Neural cell (in vitro differentiated cells): Measurements from ENCODE around the gene MRPS33. TPM values are rescaled to one million over a fixed set of nuclear protein-coding genes. Genes with fewer than 3 reads are reported as not detected.

ENCODE experiments used
- H2AFZ ChIP-seq: fragments of 200-600, 300-800 bp; sonication (generic), shearing (Covaris generic); 2 replicates; pipeline ENCODE4 v1.6.0; 2014; ENCODE audit warnings: low read depth, mild to moderate bottlenecking, antibody characterized with exemption, low read length, moderate library complexity
- H3F3A ChIP-seq: fragments of 200-600 bp; shearing (Covaris generic); 2 replicates; pipeline ENCODE4 v1.6.1; 2016; ENCODE audit warnings: mild to moderate bottlenecking, moderate library complexity, mixed read lengths, antibody characterized with exemption, low read length; ENCODE audit not compliant: insufficient read depth, poor library complexity, severe bottlenecking
- H3K27ac ChIP-seq: fragments of 200-600, 300-800 bp; sonication (generic), shearing (Covaris generic); 2 replicates; pipeline ENCODE4 v1.5.1; 2014; ENCODE audit warnings: mild to moderate bottlenecking, low read length, moderate library complexity
- H3K27me3 ChIP-seq: fragments of 300-800, 200-600 bp; sonication (generic), shearing (Covaris generic); 2 replicates; pipeline ENCODE4 v1.6.0; 2014; ENCODE audit warnings: mild to moderate bottlenecking, low read depth, low read length, moderate library complexity; ENCODE audit not compliant: insufficient read depth
- H3K36me3 ChIP-seq: fragments of 300-800, 200-600 bp; sonication (generic), shearing (Covaris generic); 2 replicates; pipeline ENCODE4 v1.5.1; 2014; ENCODE audit warnings: mild to moderate bottlenecking, antibody characterized with exemption, low read length, moderate library complexity; ENCODE audit not compliant: insufficient read depth
- H3K4me2 ChIP-seq: fragments of 300-800, 200-600 bp; sonication (generic), shearing (Covaris generic); 2 replicates; pipeline ENCODE4 v1.6.0; 2014; ENCODE audit warnings: mild to moderate bottlenecking, low read length
- H3K4me3 ChIP-seq: fragments of 300-800, 200-600 bp; sonication (generic), shearing (Covaris generic); 2 replicates; pipeline ENCODE4 v1.5.1; 2014; ENCODE audit warnings: mild to moderate bottlenecking, low read length, moderate library complexity
- H3K79me2 ChIP-seq: fragments of 200-600 bp; shearing (Covaris generic); replicated peaks from 2 replicates; pipeline ENCODE4 v1.6.0; 2014; ENCODE audit warnings: mild to moderate bottlenecking, low read length, moderate library complexity; ENCODE audit not compliant: insufficient read depth
- H3K9ac ChIP-seq: fragments of 300-800, 200-600 bp; sonication (generic), shearing (Covaris generic); 2 replicates; pipeline ENCODE4 v1.6.1; 2016; ENCODE audit warnings: mild to moderate bottlenecking, low read length, mixed read lengths
- H3K9me2 ChIP-seq: fragments of 200-600 bp; shearing (Covaris generic); 2 replicates; pipeline ENCODE4 v1.6.1; 2016; ENCODE audit warnings: mild to moderate bottlenecking, low read length, mixed read lengths; ENCODE audit not compliant: insufficient read depth
- H3K9me3 ChIP-seq: fragments of 200-600, 300-800 bp; sonication (generic), shearing (Covaris generic); 2 replicates; pipeline ENCODE4 v1.6.1; 2016; ENCODE audit warnings: mild to moderate bottlenecking, mixed run types, low read length, moderate library complexity, mixed read lengths
- H4K20me1 ChIP-seq: fragments of 200-600 bp; shearing (Covaris generic); 2 replicates; pipeline ENCODE4 v1.6.1; 2016; ENCODE audit warnings: mild to moderate bottlenecking, mixed run types; ENCODE audit not compliant: insufficient read depth
- EP300 ChIP-seq: fragments of 450-650 bp; conservative IDR thresholded peaks from 2 replicates; pipeline ENCODE4 v1.6.1; 2014; ENCODE audit warnings: antibody characterized with exemption, mild to moderate bottlenecking, moderate library complexity; ENCODE audit not compliant: poor library complexity, severe bottlenecking
- EZH2 ChIP-seq: fragments of 200-600, 300-800 bp; shearing (Covaris generic), sonication (generic); IDR thresholded peaks from 2 replicates; pipeline ENCODE4 v1.6.1; 2014; ENCODE audit warnings: antibody characterized with exemption, low read length, borderline replicate concordance, mild to moderate bottlenecking; ENCODE audit not compliant: insufficient read depth, poor library complexity, severe bottlenecking
- MXI1 ChIP-seq: fragments of 450-650 bp; conservative IDR thresholded peaks from 2 replicates; pipeline ENCODE4 v1.6.1; 2014; ENCODE audit warnings: antibody characterized with exemption, mild to moderate bottlenecking; ENCODE audit not compliant: poor library complexity, severe bottlenecking
- POLR2AphosphoS5 ChIP-seq: IDR thresholded peaks from 2 replicates; pipeline ENCODE4 v1.6.1; 2012
- RAD21 ChIP-seq: fragments of 450-650 bp; conservative IDR thresholded peaks from 2 replicates; pipeline ENCODE4 v1.6.1; 2014; ENCODE audit warnings: antibody characterized with exemption, mild to moderate bottlenecking, moderate library complexity
- SMC3 ChIP-seq: fragments of 450-650 bp; conservative IDR thresholded peaks from 2 replicates; pipeline ENCODE4 v1.6.1; 2014; ENCODE audit warnings: antibody characterized with exemption, mild to moderate bottlenecking, moderate library complexity; ENCODE audit not compliant: poor library complexity
- TAF1 ChIP-seq: IDR thresholded peaks from 2 replicates; pipeline ENCODE4 v1.6.1; 2012; ENCODE audit warnings: low read depth
- polyA minus RNA-seq: library from RNA; depleted of rRNA, polyadenylated mRNA; stranded (reverse); fragments of >200 nt; gene quantifications from 2 replicates; pipeline ENCODE4 v1.2.3, GENCODE V29; 2014
- polyA plus RNA-seq: library from polyadenylated mRNA; depleted of rRNA; stranded (reverse); fragments of >200 nt; gene quantifications from 2 replicates; pipeline ENCODE4 v1.2.3, GENCODE V29; 2014
- TF ChIP-seq, protein P1 (sequence below): fragments of 450-650 bp; IDR thresholded peaks from 2 replicates; pipeline ENCODE4 v1.5.1; 2014; ENCODE audit warnings: antibody characterized with exemption, mild to moderate bottlenecking, moderate library complexity; ENCODE audit not compliant: poor library complexity, severe bottlenecking
- TF ChIP-seq, protein P2 (sequence below): IDR thresholded peaks from 2 replicates; pipeline ENCODE4 v1.6.1; 2012; ENCODE audit warnings: borderline replicate concordance

The MRPS33 gene
- polyA plus RNA-seq (68.4 and 68.5 TPM in 2 replicates), polyA minus RNA-seq (20.9 and 27.4 TPM in 2 replicates)

GRCh38 chr7:141014524-141015395 lies at the start of gene MRPS33:
TSS of gene MRPS33 (minus strand) at chr7:141014952. CDS start at chr7:141010633, 4,319 bp downstream.
- Histone ChIP-seq H3F3A (no peaks in the 10 kb centered on the region), H3K9me3 (no peaks in the 10 kb centered on the region), H3K9me2 (no peaks in the 10 kb centered on the region), H3K36me3 (no peaks in the 10 kb centered on the region), H4K20me1 (no peaks in the 10 kb centered on the region), H3K79me2 (peaks cover 19% of the 10 kb centered on the region), H3K27ac (peak within 1 kb of the TSS; percentile 96), H3K4me2 (peak within 1 kb of the TSS; percentile 95), H3K27me3 (no peaks in the 10 kb centered on the region), H3K4me3 (peak within 1 kb of the TSS; percentile 70), H2AFZ (peak within 1 kb of the TSS; percentile 69), H3K9ac (peak within 1 kb of the TSS; percentile 81)
- peak; percentile 98 for TF ChIP-seq MXI1
- peak; percentile 64 for TF ChIP-seq RAD21
- TF ChIP-seq, protein P1, sequence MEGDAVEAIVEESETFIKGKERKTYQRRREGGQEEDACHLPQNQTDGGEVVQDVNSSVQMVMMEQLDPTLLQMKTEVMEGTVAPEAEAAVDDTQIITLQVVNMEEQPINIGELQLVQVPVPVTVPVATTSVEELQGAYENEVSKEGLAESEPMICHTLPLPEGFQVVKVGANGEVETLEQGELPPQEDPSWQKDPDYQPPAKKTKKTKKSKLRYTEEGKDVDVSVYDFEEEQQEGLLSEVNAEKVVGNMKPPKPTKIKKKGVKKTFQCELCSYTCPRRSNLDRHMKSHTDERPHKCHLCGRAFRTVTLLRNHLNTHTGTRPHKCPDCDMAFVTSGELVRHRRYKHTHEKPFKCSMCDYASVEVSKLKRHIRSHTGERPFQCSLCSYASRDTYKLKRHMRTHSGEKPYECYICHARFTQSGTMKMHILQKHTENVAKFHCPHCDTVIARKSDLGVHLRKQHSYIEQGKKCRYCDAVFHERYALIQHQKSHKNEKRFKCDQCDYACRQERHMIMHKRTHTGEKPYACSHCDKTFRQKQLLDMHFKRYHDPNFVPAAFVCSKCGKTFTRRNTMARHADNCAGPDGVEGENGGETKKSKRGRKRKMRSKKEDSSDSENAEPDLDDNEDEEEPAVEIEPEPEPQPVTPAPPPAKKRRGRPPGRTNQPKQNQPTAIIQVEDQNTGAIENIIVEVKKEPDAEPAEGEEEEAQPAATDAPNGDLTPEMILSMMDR: peak; percentile 99
- TF ChIP-seq SMC3: peak; percentile 74
- TF ChIP-seq, protein P2, sequence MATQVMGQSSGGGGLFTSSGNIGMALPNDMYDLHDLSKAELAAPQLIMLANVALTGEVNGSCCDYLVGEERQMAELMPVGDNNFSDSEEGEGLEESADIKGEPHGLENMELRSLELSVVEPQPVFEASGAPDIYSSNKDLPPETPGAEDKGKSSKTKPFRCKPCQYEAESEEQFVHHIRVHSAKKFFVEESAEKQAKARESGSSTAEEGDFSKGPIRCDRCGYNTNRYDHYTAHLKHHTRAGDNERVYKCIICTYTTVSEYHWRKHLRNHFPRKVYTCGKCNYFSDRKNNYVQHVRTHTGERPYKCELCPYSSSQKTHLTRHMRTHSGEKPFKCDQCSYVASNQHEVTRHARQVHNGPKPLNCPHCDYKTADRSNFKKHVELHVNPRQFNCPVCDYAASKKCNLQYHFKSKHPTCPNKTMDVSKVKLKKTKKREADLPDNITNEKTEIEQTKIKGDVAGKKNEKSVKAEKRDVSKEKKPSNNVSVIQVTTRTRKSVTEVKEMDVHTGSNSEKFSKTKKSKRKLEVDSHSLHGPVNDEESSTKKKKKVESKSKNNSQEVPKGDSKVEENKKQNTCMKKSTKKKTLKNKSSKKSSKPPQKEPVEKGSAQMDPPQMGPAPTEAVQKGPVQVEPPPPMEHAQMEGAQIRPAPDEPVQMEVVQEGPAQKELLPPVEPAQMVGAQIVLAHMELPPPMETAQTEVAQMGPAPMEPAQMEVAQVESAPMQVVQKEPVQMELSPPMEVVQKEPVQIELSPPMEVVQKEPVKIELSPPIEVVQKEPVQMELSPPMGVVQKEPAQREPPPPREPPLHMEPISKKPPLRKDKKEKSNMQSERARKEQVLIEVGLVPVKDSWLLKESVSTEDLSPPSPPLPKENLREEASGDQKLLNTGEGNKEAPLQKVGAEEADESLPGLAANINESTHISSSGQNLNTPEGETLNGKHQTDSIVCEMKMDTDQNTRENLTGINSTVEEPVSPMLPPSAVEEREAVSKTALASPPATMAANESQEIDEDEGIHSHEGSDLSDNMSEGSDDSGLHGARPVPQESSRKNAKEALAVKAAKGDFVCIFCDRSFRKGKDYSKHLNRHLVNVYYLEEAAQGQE: no peak
- peak; percentile 99 for TF ChIP-seq POLR2AphosphoS5
- TF ChIP-seq TAF1: no peak
- TF ChIP-seq EZH2: no peak
- peak; percentile 73 for TF ChIP-seq EP300

- H3F3A ChIP-seq: peaks cover 5% of the 10 kb centered on the region
- no peak overlapping the region for H3K9ac ChIP-seq
- TF ChIP-seq, protein P2: peak; percentile 37
- TF ChIP-seq SMC3: no peak
- TF ChIP-seq EZH2: no peak
- peak; percentile 67 for TF ChIP-seq EP300
- TF ChIP-seq POLR2AphosphoS5: peak; percentile 52
- H3K4me2 ChIP-seq: no peak overlapping the region
- peak overlapping the region; percentile 51 for H3K27ac ChIP-seq
- H3K4me3 ChIP-seq: no peak overlapping the region
- H2AFZ ChIP-seq: no peak overlapping the region
- no peaks in the 10 kb centered on the region for H4K20me1 ChIP-seq
- no peaks in the 10 kb centered on the region for H3K36me3 ChIP-seq
- no peaks in the 10 kb centered on the region for H3K9me2 ChIP-seq
- no peaks in the 10 kb centered on the region for H3K27me3 ChIP-seq
- no peaks in the 10 kb centered on the region for H3K79me2 ChIP-seq
- H3K9me3 ChIP-seq: no peaks in the 10 kb centered on the region
These were observed 43.0 kb upstream of the MRPS33 start for GRCh38 chr7:141057788-141058187.
